AG04449 (cell line): ENCODE data around the gene SPATA31E1.

Experiments
- CTCF ChIA-PET: fragments of 350-600 bp; formaldehyde crosslinking; extraction: SDS; loops from one replicate; lab custom pipeline; 2021; ENCODE audit warnings: antibody characterized with exemption; lab: Yijun Ruan, JAX
- POLR2A ChIA-PET: fragments of 400-600, 350-600 bp; formaldehyde crosslinking; extraction: SDS; loops from one replicate; lab custom pipeline; 2020; ENCODE audit warnings: antibody characterized with exemption, inconsistent platforms; lab: Yijun Ruan, JAX
- DNase-seq: peaks from one replicate; pipeline ENCODE4 v3.0.0-alpha.2; 2010; ENCODE audit warnings: low read depth, low spot score
- H3K4me3 ChIP-seq: 2 replicates; pipeline ENCODE4 v1.5.1; 2011; ENCODE audit warnings: low read depth, mild to moderate bottlenecking, control low read depth, low read length
- TF ChIP-seq, protein P1 (sequence below): IDR thresholded peaks from one replicate; pipeline ENCODE4 v1.5.1; 2011; ENCODE audit warnings: mild to moderate bottlenecking, moderate library complexity, low read length, control low read depth, inconsistent platforms; ENCODE audit not compliant: insufficient read depth; ENCODE audit errors: missing control alignments

The SPATA31E1 gene

DNA sequence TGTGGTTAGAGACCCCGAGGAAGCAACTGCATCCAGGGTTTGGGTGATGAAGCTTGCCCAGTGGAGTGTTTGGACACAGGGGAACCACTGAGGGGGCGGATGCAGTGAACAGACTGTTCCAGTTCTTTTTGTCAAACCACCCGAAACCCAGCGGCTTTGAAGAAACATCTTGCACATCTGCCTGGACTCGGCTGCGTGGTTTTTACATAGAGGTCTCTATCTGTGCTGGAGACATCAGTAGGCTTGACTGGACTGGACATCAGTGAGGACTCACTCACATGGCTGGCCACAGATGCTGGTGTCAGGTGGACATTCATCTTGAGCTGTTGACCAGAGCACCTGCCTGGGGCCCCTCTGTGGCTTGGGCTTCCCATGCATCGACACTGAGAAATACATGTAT lies 15.3 kb upstream of the SPATA31E1 start:
- TF ChIP-seq, protein P1, sequence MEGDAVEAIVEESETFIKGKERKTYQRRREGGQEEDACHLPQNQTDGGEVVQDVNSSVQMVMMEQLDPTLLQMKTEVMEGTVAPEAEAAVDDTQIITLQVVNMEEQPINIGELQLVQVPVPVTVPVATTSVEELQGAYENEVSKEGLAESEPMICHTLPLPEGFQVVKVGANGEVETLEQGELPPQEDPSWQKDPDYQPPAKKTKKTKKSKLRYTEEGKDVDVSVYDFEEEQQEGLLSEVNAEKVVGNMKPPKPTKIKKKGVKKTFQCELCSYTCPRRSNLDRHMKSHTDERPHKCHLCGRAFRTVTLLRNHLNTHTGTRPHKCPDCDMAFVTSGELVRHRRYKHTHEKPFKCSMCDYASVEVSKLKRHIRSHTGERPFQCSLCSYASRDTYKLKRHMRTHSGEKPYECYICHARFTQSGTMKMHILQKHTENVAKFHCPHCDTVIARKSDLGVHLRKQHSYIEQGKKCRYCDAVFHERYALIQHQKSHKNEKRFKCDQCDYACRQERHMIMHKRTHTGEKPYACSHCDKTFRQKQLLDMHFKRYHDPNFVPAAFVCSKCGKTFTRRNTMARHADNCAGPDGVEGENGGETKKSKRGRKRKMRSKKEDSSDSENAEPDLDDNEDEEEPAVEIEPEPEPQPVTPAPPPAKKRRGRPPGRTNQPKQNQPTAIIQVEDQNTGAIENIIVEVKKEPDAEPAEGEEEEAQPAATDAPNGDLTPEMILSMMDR = no peak
- ChIA-PET POLR2A (no interaction called here), CTCF (interaction anchor here (0.7 to 1.1 kb wide), 3 partner anchors 16 to 187 kb away, joined by 3 read pairs; no protein-coding TSS in a partner anchor)
- no peak for DNase-seq
- no peak overlapping the region for H3K4me3 ChIP-seq

DNA sequence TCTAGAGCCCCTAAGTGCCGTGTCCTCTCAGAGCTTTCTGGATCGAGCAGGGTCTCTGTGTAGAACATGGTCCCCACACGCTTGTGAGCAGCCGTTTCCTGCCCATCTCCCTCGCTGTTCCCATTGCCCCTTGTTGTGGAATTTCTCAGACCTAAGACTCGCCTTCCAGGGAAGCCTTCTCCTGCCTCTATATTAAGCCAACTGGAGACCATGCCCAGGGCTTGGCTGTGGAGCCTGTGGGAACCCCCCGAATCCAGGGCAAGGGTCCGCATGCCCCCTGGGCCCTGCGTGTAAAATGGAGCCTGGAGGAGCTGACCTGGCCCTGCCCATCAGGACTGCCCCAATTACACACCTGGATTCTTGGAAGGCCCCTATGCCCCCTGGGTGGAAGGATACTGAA lies 14.5 kb upstream of the SPATA31E1 start:
- ChIA-PET CTCF (interaction anchor here (0.7 to 0.8 kb wide), 2 partner anchors 183 to 188 kb away, joined by 3 read pairs; no protein-coding TSS in a partner anchor), POLR2A (no interaction called here)
- no peak overlapping the region for H3K4me3 ChIP-seq
- TF ChIP-seq, protein P1 = no peak
- no peak for DNase-seq

DNA sequence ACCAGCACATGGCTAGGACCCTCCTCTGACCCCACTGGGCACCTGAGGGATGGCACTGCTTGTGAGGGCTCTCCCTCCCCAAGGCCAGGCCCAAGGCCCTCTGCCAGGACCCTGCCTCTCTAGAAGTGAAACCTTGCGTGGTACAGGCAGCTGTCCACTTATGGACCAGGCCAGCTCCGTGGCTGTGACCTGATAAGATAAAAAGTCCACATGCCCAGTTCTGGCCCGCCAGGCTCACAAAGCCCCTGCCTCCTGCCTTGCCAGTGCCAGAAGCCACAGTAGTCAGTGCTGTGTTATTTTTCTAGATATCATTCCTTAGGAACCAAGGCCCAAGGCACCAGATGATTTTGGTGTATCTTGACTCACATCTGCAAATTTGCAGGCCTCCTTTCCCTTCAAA lies 14.0 kb upstream of the SPATA31E1 start:
- POLR2A ChIA-PET = no interaction called here
- H3K4me3 ChIP-seq = no peak overlapping the region
- no peak for DNase-seq
- CTCF ChIA-PET = no interaction called here
- TF ChIP-seq, protein P1 = no peak

DNA sequence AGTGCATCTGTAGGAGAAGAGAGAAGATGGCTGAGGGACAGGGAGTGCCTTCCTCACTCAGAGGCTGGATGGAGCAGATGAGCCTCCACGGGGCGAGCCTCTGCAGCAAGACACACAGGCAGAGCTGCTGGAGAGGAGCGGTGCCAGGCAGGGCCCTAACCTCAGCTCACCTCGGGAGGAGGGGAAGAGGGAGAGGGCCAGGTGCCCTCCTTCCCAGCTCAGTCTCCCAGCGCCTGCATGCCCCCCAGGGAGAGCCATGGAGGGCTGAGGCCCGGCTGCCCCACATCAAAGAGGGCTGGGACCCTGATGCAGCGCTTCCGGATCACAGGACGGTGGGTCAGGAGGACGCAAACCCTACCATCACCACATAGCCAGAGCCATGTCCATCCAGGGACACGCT lies 13.6 kb upstream of the SPATA31E1 start:
- no peak overlapping the region for H3K4me3 ChIP-seq
- TF ChIP-seq, protein P1 = no peak
- no peak for DNase-seq
- ChIA-PET POLR2A (no interaction called here), CTCF (no interaction called here)

DNA sequence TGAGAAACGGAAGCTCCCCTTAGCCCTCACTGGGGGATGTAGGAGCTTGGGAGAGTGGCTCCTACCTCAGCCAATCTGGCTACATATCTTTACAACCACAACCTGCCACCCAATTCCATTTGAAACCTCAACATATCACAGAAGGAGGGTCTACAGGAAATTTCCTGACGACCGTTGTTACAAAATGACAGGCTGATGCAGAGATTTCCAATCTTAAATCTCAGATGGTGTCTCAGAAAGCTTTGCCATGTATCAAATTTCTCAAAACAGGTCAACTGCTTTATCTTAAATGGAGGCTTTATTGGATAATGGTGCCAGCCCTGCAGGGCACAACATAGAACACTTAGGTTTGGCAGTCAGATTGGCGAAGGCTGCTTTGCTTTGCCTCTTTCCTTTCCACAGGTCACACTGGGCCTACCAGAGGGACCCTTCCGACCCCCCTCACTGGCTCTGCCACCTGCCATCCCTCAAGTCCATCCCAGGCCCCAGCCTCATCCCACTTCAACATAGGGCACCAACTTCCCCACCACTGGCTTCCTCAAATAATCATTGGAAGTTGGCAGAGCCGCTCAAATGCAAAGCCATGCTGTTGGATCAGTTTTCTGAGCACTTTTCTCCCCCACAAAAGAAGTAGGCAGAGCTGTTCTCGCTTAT lies 11.1 kb upstream of the SPATA31E1 start:
- TF ChIP-seq, protein P1 = no peak
- no peak for DNase-seq
- POLR2A ChIA-PET = no interaction called here
- CTCF ChIA-PET = no interaction called here
- H3K4me3 ChIP-seq = no peak overlapping the region

DNA sequence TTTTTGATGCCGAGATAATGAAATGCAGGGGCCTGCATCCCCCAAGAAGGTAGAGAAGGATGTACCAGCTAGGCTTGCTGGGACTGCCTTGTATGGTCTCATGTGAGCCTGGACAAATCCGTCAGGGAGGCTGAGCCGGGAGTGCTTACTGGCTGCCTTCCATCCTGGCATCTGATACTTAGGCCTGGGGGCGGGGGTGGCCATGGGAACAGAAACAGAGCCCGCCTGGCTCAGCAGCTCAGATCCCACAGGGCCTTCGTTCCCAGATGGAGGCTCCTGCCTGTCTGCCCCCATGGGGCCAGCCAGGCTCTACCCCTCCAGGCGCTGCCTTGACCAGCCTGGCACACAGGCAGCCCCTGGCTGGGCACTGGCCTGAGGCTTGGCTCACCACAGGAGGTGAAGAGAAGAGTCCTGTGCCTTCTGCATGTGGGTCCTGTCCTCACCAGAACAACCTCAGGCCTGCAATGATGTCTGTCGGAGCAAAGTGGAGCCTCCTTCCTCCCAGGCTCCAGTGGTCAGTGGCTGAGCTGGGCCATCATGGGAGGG lies 10.5 kb upstream of the SPATA31E1 start:
- CTCF ChIA-PET = no interaction called here
- no peak for DNase-seq
- no peak overlapping the region for H3K4me3 ChIP-seq
- POLR2A ChIA-PET = no interaction called here
- TF ChIP-seq, protein P1 = no peak
